C4-2B (cell line): Measurements from ENCODE around the gene ZFP1.
"Not testable (repeated sequence)": the region's sequence is repeated elsewhere in the genome, so short reads cannot be mapped to it uniquely, and the experiment has no call there.

ENCODE experiments used
- ZFX ChIP-seq: fragments of 450-650 bp; IDR thresholded peaks from 2 replicates; pipeline ENCODE4 v1.6.1; 2017
- TF ChIP-seq, protein P1 (sequence below): fragments of 450-650 bp; conservative IDR thresholded peaks from 2 replicates; pipeline ENCODE4 v1.5.1; 2017; ENCODE audit warnings: mild to moderate bottlenecking

DNA sequence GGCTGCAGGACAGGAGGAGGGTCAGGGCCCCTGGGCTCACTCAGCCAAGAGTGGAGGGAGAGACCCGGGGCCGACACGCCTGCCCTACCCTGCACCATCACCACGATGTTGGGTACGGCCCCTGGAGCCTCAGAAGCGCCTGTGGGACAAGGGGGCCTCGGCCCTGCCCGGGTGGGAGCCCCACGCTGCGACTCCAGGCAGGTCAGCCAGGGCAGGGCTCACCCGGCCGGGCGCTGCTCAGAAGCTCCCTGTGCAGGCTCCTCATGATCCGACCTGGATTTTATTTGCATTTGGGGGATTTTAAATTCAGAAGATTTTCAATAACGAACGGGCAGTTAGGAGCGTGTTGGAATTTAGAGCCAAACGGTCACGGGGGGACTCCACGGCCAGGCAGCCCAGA is 56.6 kb downstream of the ZFP1 start:
- TF ChIP-seq, protein P1, sequence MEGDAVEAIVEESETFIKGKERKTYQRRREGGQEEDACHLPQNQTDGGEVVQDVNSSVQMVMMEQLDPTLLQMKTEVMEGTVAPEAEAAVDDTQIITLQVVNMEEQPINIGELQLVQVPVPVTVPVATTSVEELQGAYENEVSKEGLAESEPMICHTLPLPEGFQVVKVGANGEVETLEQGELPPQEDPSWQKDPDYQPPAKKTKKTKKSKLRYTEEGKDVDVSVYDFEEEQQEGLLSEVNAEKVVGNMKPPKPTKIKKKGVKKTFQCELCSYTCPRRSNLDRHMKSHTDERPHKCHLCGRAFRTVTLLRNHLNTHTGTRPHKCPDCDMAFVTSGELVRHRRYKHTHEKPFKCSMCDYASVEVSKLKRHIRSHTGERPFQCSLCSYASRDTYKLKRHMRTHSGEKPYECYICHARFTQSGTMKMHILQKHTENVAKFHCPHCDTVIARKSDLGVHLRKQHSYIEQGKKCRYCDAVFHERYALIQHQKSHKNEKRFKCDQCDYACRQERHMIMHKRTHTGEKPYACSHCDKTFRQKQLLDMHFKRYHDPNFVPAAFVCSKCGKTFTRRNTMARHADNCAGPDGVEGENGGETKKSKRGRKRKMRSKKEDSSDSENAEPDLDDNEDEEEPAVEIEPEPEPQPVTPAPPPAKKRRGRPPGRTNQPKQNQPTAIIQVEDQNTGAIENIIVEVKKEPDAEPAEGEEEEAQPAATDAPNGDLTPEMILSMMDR: not testable (repeated sequence)
- TF ChIP-seq ZFX: not testable (repeated sequence)
